PFSK-1 (cell line): ENCODE measurements around the gene TBC1D16.

ENCODE experiments used
- FOXP2 ChIP-seq: optimal IDR thresholded peaks from 2 replicates; pipeline ENCODE3; 2011; ENCODE audit warnings: borderline replicate concordance, control low read depth, inconsistent platforms; ENCODE audit not compliant: insufficient read depth; ENCODE audit errors: extremely low read length, extremely low read depth
- POLR2AphosphoS5 ChIP-seq: IDR thresholded peaks from 2 replicates; pipeline ENCODE4 v1.6.1; 2012; ENCODE audit warnings: low read depth, mild to moderate bottlenecking, control low read depth, low read length, moderate library complexity

- no peak for TF ChIP-seq FOXP2
- TF ChIP-seq POLR2AphosphoS5, result no peak
Measured at GRCh38 chr17:79899584-79899983, 136.1 kb downstream of the TBC1D16 start.
